COLO668 (cell line): ENCODE measurements around the gene LIMS2.

Source experiments
- DNase-seq: peaks from one replicate; lab custom pipeline; 2025; ENCODE audit not compliant: unreplicated experiment; lab: John Stamatoyannopoulos, UW

Gene LIMS2

DNA sequence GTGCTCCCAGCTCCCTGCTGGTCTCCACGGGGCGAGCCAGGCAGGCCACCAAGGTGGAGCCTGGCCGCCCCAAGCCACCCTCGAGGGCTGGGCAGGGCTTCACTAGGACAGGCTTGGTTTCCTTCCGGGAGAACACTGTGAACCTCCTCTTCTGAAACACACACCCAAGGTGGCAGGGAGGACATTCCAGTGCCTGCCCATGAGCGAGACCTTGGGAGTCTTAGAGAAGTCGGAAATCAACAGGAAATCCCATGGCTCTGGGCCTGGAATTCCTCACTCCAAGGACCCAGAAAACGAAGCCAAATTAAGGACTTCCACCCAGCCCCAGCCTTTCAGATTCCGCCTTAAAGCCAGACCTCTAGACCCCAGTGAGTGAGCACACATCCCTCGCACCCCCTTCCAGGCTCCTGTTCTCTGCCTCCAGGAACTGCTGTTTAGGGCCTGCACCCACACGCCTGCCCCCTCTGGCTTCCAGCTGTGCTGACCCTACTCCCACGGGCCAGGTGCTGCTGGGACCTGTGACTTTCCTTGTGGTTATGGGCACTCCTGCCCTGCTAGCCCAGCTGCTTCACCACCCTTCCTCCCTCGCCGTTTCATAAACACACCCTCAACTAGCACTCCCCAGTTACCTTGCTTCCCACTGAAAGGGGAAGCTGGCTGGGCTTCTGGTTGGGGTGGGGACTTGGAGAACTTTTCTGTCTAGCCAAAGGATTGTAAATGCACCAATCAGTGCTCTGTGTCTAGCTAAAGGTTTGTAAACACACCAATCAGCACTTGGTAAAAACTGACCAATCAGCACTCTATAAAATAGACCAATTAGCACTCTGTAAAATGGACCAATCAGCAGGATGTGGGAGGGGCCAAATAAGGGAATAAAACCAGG is 15.7 kb downstream of the LIMS2 start:
- DNase-seq, result no peak

DNA sequence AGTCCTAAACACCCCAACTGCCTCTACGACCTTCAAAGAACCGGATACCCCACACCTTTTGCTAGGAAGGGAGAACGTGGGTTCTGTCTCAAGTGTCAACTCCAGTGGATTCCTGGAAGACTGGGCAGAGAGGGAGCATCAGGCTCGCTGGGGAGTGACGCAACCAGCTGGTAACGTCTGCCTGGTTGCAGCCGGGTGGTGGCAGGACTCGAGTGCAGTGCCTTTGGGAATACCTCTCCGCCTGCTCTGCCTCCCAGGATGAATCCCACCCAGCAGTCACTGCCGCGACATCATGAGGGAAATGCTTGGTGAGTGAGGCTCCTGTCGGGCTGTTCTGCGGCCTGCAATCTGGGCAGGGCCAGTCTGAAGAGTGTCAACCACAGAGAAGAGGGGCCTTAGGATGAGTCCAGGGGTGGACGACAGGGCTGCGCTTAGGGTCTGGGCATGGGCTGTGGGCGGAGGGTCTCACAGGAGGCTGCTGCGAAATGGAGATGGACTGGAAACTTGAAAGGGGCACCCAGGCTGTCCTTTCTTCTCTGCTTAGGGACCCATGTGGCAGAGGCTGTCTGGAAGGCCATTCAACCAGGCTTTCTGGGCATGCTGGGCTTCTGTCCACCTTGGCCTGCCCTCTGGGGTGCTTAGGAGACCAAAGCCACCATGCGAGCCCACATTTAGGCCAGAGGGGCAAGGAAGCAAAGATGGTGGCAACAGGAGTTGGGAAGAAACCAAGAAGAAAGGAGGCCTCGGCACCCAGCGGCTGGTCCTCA is 16.5 kb downstream of the LIMS2 start:
- no peak for DNase-seq

- no peak for DNase-seq
Measured at GRCh38 chr2:127658146-127658545, 17.2 kb downstream of the LIMS2 start.

- no peak for DNase-seq
Measured at GRCh38 chr2:127657232-127657595, 18.1 kb downstream of the LIMS2 start.

- no peak for DNase-seq
Measured at GRCh38 chr2:127656569-127657231, 18.6 kb downstream of the LIMS2 start.

- no peak for DNase-seq
Measured at GRCh38 chr2:127655209-127656073, 19.9 kb downstream of the LIMS2 start.

GRCh38 chr2:127654838-127655175 is 20.5 kb downstream of the LIMS2 start:
- DNase-seq, result no peak

GRCh38 chr2:127654084-127654837 is 21.1 kb downstream of the LIMS2 start:
- no peak for DNase-seq

- peak; percentile 14 for DNase-seq
Measured at GRCh38 chr2:127653421-127654083, 21.8 kb downstream of the LIMS2 start.

GRCh38 chr2:127652786-127653357 is 22.5 kb downstream of the LIMS2 start:
- DNase-seq, result no peak

GRCh38 chr2:127651971-127652550 is 23.3 kb downstream of the LIMS2 start:
- no peak for DNase-seq

DNA sequence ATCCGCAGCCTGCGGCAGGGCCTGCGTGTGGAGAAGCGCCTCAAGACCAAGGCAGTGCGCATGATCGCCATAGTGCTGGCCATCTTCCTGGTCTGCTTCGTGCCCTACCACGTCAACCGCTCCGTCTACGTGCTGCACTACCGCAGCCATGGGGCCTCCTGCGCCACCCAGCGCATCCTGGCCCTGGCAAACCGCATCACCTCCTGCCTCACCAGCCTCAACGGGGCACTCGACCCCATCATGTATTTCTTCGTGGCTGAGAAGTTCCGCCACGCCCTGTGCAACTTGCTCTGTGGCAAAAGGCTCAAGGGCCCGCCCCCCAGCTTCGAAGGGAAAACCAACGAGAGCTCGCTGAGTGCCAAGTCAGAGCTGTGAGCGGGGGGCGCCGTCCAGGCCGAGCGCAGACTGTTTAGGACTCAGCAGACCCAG is 23.9 kb downstream of the LIMS2 start:
- no peak for DNase-seq

DNA sequence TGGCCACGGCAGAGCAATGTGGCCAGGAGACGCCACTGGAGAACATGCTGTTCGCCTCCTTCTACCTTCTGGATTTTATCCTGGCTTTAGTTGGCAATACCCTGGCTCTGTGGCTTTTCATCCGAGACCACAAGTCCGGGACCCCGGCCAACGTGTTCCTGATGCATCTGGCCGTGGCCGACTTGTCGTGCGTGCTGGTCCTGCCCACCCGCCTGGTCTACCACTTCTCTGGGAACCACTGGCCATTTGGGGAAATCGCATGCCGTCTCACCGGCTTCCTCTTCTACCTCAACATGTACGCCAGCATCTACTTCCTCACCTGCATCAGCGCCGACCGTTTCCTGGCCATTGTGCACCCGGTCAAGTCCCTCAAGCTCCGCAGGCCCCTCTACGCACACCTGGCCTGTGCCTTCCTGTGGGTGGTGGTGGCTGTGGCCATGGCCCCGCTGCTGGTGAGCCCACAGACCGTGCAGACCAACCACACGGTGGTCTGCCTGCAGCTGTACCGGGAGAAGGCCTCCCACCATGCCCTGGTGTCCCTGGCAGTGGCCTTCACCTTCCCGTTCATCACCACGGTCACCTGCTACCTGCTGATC is 24.4 kb downstream of the LIMS2 start:
- DNase-seq, result no peak

- DNase-seq, result no peak
Measured at GRCh38 chr2:127650041-127650784, 25.1 kb downstream of the LIMS2 start.

GRCh38 chr2:127649684-127650040 is 25.7 kb downstream of the LIMS2 start:
- DNase-seq, result peak; percentile 85

DNA sequence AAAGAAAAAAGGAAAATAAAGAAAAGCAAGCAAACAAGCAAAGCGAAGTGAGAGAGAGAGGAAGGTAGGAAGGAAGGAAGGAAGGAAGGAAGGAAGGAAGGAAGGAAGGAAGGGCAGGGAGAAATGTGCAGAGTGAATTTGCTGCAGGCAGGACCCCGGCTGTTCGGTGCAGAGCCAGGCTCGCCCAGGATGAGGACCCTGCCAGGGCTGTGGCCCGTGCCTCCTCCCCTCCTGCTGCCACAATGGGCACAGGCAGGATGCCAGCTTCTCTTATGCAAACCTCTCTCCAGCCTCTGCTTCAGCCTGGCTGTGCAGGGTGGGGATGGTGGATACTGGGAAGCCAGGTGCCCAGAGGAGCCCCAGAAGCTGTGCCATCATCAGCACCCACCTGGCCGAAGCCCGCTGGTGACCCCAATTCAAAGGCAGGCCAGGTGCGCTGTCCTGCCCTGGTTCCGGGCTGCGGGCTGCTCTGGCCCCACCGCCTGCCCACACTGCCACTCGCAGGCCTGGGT is 26.2 kb downstream of the LIMS2 start:
- DNase-seq, result no peak

DNA sequence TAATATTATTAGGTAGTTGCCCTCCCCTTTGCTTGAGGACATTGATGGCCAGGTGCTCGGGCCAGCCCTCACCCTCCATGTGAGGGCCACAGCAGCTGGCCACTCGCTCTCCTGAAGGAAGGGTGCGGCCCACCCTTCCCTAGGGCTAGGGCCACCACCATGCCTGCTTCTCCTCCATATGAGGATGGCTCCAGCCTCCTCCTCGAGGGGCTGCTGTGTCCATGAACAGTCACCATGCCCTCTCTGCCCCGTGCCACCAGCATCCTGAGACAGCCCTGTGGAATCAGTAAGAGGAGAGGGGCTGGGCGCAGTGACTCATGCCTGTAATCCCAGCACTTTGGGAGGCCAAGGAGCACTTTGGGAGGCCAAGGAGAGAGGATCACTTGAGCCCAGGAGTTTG is 27.0 kb downstream of the LIMS2 start:
- no peak for DNase-seq
